COLO829 (cell line): ENCODE results near the gene SSR4.
"Not testable (repeated sequence)": the region's sequence is repeated elsewhere in the genome, so short reads cannot be mapped to it uniquely, and the experiment has no call there.

Source experiments
- DNase-seq: peaks from one replicate; pipeline ENCODE4 v3.0.0; 2012; ENCODE audit warnings: low spot score

Gene SSR4

DNA sequence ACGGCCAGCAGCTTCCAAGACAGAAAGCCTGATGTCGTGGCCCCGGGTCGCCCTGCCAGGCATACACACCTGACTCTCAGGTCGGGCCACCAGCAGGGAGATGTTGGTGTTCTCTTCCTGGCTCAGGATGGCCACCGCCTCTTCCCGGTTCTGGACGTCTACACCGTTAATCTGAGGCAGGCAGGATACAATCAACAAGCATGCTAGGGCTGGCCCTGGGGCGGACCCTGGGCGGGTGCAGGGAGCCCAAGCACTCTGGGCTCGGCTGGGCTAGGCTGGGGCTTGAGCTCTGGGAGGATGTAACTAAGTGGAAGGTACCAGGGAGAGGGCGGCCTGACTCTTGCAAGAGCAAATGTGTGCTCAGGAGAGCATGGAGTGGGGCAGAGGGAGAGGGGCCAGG lies 11.0 kb downstream of the SSR4 start:
- no peak for DNase-seq

DNA sequence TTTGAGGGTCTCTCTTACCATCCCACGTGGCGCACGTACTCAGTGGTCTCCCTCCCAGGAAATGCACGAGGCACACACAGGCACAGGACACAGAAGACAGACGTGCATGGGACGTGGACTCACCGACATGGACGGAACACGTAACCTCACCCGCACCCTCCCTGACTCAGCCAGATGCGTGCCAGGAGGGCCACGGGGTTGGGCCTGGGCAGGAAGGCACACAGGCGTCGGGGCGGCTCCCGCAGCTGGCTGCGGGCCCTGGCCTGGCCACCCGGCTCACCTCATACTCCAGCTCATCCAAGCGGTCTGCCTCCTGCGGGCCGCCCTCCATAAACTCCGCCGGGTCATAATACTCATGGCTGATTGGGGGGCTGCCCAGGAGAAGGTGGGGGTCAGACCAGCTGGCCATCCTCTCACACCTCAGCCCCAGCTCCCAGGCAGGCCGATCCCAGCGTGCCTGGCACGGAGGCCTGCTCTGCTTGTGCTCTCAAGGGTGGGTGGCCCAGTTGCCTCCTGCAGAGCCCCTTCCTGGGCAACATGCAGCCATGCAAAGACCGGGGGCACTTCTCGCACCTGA lies 12.6 kb downstream of the SSR4 start:
- DNase-seq, result no peak

DNA sequence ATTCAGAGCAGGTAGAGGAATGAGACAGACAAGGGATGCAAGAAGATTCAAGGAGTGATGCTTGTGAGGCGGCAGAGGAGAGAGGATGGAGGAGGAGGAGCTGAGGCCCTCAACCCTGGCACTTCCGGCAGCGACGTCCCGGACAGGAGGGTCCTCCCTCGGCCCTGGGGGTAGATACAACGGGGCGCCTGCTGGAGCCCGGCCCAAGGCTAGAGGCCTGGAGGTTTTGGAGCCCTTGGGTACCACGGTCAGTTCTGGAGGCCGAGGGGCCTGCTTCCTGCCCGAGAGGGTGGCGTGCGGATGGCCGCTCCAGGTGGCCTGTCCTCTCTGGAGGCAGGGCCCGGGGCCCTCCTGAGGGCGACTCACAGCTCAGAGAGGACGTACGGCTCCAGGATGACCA lies 13.5 kb downstream of the SSR4 start:
- DNase-seq, result no peak

DNA sequence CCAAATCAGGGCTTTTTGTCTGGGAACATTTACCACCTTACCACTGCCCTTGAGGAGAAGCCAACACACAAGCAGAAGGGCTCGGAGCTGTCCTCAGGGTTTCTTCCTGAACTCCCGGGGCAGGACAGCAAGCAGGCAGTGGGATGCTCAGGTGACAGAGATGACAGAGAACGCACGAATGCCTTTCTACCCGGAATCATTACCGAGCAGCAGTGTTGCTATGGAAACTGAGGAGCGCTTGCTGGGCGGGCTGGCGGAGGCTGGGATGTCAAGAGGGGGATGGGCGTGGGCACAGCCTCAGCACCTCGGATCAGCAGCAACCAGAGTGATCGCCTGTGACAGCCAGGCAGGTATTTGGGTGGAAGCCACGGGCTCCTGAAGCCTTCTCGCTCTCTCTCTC lies 17.8 kb downstream of the SSR4 start:
- no peak for DNase-seq

DNA sequence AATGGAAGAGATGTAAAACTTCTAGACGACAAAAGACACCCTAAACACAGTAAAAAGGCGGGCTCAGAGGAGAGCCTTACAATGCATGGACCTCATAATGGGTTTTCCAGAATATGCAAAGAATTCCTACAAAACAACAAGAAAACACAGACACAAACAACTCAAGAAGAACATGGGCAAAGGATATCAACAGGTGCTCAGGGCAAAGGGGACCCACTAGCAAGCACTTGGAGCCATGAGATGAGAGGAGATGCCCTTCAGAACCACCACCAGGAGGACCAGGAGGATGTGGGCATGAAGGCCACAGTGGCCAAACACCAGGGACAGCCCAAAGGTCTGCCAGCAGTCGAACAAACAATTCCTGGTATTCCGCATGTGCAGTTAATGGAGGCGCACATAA lies 18.7 kb downstream of the SSR4 start:
- DNase-seq, result no peak

DNA sequence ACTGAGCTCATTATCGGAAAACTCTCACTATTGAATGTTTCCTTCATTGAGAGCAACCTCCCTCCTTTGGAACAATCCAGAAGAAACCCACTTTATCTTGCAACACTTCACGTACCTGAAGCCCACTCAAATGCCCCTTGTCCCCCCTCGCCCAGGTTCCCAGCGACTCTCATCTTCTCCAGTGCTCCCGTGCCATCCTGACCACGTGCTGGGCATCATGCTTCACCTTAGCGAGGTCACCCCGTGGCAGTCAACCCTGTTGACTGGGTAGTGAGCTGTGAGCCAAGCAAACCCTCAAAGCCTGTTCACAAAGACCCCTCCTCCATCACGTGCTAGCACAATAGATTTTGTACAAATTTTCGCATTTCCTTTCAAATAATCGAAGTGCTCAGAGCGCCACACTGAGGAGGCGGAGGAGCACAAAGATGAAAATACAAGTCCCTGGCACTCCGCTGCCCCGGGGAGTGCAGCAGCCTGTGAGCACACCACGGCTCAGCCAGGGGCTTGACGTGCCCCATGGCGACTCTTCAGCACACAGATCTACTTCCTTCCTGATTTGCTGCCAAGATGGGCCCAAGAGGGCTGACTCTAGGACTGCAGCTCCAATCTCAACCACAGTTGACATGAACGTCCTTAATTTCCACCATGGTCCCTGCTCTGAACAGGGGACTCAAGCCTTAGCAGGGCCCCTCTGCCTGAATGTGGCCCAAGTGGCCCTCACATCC lies 20.3 kb downstream of the SSR4 start:
- no peak for DNase-seq

DNA sequence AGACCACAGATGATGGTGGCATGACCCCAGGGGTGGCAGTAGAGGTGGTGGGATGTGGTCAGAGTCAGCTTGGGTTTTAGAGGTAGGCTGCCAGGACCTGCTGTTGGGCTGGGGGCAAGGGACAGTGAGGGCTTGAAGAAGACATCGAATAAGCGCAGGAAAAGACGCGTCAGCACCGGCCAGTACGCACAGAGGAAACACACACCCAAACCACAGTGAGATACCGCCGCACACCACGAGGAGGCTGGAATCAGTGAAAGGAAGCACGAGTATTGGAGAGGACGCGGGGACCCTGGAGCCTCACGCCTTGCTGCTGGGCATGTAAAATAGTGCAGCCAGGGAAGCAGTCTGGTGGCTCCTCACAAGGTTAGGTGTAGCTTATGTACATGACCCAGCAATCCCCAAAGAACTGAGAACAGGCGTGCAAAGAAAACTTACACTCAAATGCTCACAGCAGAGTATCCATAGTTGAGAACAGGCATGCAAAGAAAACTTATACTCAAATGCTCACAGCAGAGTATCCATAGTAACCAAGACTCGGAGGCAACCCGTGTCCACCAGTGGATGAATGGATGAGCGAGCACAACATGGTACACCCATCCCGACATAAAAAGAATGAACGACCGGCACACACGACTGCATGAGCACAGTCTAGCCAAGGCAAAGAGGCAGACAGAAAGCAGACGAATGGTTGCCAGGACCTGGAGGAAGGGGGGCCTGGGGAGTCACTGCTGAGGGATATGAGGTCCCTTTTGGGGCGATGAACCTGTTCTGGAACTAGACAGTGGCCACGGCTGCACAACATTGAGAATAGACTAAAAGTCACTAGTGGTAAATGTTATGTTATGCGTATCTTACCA lies 22.6 kb downstream of the SSR4 start:
- no peak for DNase-seq

DNA sequence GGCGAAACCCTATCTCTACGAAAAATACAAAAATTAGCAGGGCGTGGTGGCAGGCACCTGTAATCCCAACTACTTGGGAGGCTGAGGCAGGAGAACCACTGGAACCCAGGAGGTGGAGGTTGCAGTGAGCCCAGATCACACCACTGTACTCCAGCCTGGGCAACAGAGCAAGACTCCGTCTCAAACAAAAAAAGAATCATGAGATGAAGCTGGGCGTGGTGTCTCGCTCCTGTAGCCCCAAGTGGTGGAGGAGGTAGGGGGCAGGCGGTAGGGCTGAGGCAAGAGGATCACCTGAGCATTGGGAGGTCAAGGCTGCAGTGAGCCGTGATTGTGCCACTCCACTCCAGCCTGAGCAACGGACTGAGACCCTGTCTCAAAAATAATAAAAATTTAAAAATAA lies 23.6 kb downstream of the SSR4 start:
- not testable (repeated sequence) for DNase-seq

DNA sequence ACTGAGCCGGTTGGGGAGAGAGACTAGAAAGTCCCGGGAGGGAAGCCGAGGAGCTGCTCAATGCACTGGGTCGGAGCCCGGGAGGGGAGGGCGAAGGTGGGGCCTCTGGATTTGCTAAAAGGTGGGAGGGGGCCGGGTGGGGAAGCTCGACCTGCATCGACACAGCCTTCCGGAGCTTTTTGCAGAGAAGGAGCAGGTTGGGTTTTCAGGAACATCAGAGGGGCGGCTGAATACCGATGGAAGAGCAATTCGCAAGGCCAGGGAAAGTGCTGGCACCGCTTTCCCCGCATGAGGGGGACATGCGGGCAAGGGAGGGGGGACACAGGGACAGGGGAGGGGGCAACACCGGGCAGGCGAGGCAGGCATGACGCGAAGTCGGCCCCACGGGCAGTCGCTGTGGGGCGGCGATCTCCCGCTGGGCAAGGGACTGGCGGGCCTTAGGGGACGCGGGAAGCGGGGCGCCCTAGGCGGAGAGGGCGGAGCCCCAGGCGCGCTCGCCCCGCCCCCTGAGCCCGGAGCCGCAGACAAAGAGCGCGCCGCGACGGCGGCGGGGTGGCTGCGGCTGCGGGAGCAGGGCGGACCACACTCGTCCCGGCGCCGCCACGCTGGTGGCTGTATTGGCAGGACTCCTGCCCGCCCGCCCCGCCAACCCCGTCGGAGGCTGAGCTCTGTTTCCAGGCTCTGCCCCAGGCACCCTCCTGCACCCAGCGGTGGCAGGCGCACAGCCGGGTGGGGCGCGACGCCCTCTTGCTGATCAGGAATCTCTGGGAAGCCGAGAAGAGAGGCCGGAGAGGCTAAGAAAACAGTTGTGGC lies 24.3 kb downstream of the SSR4 start:
- no peak for DNase-seq

DNA sequence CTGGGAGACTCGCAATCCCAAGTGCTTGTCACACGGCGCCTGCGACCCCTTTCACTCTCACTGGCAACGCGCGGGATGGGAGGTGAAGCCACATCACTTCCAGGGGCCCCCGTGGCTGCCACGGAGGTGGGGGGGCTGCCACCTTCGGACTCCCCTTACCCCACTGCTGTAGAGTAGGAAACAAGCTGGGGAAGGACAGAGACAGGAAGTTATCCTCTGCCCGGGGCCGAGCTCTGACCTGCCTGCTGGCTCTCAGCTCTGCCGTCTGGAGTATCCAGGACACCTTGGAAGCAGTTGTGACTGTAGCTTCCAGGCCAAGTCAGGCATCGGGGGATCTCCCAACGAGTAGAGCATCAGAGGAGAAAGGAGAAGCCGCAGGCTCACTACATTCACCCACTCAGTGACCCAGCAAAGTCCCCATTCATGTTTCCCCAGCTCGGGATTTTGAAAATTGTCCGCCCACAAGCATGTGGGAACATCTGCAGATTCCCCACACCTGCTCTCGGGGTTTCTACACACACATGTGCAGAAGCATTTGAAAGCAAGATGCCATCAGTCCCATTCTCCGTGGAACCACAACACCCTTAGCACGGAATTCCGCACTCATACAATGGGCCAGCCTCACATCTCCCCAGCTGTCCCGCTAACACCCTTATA lies 25.0 kb downstream of the SSR4 start:
- DNase-seq, result no peak

DNA sequence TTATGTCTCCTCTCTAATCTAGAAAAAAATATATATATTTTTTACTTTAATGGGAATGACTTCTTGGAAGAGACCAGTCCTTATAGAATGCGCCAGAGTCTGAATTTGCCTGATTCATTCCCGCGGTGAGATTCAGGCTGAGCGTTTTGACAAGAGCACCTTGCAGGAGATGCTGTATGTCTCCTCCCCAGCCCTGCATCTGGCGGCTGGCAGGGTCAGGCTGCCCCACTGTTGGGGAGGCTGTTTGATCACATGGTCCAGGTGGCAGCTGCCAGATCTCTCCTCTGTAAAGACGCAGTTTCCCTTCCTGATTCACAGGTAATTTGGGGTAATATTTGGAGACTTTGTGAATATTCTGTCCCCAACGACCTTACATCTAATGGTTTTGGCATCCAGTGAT lies 26.1 kb downstream of the SSR4 start:
- DNase-seq, result no peak

DNA sequence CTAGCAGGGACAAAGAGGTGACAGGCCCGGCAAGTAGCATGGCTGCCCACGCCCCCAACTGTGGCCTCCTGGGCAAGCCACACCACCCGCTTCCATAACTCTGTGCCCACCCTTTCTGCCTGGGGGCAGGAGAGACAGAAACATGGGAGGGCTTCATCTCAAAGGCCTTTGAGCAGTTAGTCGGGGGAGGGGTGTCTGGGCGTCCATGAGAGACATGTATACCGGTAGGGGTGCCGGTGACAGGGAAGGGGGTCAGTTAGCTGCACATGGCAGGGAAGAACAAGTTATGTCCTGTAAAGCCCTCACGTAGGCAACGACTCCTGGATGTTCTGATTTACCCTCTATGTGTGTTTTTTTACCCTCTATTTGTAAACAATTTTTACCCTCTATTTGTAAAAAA lies 26.6 kb downstream of the SSR4 start:
- no peak for DNase-seq

DNA sequence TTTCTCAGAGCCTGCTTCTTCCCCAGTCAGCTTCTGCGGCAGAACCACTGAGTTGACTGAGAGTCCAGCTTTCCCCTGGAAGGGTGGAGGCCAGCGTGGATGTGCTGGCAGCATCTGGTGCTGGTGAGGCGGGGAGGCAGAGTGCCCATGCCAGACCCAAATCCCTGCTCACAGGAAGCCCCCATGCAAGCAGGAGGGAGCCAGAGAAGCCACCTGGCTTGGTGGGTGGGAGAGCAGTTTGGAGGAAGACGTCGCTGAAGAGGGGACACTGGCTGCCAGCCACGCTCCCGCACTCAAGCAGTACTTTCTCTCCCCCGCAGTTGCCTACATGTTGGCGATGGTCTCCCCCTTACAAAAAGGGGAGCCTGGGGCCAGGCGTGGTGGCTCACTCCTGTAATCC lies 29.9 kb downstream of the SSR4 start:
- no peak for DNase-seq

DNA sequence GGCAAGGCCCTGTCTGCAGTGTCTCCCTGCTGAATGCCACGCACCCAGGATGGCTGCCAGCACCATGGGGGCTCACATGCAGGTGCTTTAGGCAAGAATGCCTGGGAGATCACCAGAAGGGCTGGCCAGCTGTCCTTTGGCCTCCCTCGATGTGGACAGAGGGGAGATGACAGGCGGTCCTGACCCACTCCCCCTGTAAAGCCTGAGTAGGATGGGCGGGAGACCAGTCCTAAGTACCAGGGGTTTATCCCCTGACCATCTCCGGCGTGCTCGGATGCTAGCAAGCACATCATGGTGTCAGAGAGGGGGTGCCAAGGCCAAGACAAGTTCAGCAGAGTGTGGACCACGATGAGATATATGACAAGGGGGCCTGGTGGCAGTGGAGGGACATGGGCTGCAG lies 30.6 kb downstream of the SSR4 start:
- no peak for DNase-seq

DNA sequence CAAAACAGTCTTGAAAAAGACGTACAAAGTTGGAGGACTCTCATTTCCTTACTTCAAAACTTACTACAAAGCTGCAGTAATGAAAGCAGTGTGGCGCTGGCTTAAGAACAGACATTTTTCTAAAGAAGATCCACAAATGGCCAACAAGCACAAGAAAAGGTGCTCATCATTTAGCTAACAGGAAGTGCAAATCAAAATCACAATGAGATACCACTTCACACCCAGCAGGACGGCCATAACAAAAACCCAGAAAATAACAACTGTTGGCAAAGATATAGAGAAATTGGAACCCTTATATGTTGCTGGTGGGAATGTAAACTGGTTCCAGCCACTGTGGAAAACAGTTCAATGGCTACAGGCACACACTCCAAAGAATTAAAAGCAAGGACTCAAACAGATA lies 32.5 kb downstream of the SSR4 start:
- DNase-seq, result no peak

DNA sequence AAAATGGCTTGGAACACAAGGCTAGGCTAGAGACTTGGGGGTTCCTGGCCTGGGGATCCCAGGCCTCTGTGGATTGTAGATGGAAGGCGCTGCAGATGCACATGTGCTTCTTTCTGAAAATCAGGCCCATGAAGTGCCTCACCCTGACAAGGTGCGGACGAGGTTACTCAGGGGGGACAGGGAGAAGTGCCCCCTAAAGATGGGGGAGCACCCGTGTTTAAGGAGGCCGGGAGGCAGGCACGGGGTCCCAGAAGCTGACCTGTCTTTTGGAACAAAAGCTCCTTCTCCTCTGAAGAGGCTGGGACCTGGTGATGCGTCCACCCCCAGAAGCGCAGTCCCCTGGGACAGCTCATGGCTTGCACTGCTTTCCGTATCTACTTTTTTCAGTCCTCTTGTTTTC lies 33.4 kb downstream of the SSR4 start:
- no peak for DNase-seq

DNA sequence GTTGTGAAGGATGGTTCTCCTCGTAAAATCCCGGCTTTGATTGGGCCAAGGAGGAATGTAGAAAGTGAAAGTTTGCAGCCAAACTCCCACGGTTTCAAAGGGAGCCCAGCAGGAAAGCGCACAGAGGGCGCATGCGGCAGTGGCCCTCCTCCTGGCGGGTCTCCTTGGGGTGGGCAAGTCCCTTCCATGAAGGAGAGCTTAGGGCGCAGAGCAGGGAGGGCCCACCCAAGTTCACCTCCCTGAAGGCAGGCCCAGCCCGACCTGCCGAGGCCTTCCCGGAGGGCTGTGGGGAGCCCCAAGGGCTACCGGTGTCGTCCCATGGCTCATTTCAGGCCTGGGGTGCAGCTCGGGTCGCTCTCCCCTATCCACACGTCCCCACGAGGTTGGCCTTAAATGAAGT lies 33.8 kb downstream of the SSR4 start:
- DNase-seq, result no peak

DNA sequence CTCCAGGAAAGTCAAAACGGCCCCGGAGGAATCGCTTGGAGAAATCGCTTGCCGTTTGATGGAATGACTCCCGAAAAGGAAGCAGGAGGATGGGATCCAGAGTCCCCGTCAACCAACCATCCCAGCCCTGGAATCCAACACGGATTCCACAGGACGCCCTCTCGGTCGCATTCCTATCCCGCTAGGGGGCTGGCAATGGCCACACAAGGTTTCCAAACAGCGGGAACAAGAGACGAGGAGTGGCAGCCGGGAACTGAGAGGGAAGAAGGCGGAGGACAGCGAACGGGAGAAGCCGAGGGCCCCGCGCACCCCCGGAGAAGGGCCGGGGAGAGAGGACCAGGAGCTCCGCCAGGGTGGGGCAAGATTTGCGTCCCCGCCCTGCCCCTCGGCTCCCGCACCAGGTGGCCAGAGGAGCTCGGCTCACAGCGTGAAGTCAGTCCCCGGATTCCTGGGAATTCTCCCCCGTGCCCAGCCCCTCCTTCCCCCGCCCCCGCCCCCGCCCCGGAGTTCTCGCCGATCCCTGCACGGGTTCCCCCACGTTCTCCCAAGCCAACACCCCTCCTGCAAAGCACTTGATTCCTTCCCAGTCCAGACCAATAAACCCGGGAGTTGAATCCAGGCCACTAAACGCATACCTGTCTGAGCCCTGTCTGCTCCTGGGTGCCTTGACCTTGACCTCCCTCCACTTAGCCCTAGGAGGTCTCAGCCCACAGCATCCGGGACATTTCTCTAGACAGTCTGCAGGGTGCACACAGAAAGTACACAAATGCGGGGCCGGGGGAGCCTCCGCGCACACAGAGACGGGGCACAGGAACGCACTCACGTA lies 34.5 kb downstream of the SSR4 start:
- DNase-seq, result no peak

DNA sequence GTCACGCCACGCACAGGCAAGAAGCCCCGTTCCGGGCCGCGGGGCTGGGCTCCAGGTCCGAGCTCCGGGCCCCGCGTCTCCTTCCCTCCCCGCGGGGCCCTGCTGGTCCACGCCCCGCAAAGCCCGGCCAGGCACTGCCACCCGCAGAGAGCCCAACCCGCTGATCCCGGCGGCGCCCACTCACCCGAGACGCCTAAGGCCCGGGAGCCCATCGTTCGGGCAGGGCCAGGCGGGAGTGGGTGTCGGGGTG lies 35.0 kb downstream of the SSR4 start:
- DNase-seq, result no peak

DNA sequence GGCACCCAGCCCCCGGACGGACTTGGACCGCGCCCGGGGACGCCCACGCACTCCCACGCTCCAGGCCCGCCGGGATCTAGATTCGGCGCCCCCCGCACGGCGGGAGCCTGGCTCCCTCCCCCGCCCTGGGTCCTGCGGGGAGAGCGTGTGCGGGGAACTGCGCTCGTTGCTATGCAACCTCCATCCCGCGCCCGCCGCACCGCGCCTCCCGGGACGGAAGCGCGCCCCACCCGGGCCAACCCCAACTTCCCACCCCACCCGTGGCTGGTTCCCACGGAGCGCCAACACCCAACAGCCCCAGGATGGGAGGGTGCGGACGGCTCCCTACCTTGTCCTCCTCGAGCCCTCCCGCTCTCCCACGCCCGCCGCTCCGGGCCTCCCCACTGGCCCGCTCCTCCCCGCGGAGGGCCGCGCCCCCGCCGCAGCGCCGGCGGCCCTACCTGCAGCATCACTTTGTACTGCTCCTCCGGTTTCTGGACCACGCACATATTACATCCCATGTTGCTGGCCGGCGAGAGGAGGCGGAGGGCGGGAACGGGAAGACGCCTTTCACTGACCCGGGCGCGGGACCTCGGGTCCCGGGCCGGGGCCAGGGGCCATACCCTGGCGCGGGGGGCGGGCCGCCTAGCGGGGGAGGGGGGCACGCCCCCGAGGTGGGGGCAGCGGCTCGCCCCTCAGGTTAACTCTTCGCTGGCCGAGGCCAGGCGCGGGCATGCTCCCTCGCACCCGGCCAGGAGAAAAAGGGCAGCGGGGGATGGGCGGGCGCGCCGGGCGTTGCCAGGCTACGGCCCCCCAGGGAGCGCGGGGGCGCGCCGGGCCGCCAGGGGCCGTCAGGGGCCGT lies 35.6 kb downstream of the SSR4 start, which contains the start of gene PDZD4:
PDZD4 (minus strand) TSS at position 746 of the 841 bp plus-strand sequence; CDS start at position 500, 246 bp downstream.
- DNase-seq, result no peak
